A673 (cell line): Measurements from ENCODE around the gene DDX42. TPM values are rescaled to one million over a fixed set of nuclear protein-coding genes. Genes with fewer than 3 reads are reported as not detected.

ENCODE experiments used
- BruUV-seq: library from RNA; stranded (reverse); fragments of 400-500 nt; replicated peaks from 2 replicates; lab custom pipeline; 2021; lab: Mats Ljungman, UMichigan
- CTCF ChIA-PET: fragments of 300-600 bp; sonication (Branson Sonifier 250); formaldehyde crosslinking; loops from one replicate; lab custom pipeline; 2022; ENCODE audit warnings: antibody characterized with exemption; lab: Charles Lee
- POLR2A ChIA-PET: fragments of 300-600 bp; sonication (Branson Sonifier 250); formaldehyde crosslinking; loops from one replicate; lab custom pipeline; 2022; ENCODE audit warnings: antibody characterized with exemption; ENCODE audit not compliant: low non-redundant PET; lab: Charles Lee
- DNase-seq: peaks from one replicate; pipeline ENCODE4 v3.0.0-alpha.2; 2015; ENCODE audit warnings: low spot score
- H3K27ac ChIP-seq: fragments of 200-600 bp; sonication (generic); 2 replicates; pipeline ENCODE4 v1.5.1; 2016; ENCODE audit warnings: mixed run types, low read depth, mild to moderate bottlenecking, mixed read lengths, antibody characterized with exemption, low read length; ENCODE audit not compliant: poor library complexity, severe bottlenecking
- H3K27me3 ChIP-seq: fragments of 200-600 bp; sonication (generic); replicated peaks from 2 replicates; pipeline ENCODE4 v1.6.1; 2017; ENCODE audit warnings: mixed run types, low read depth, mild to moderate bottlenecking, mixed read lengths, antibody characterized with exemption, low read length; ENCODE audit not compliant: insufficient read depth, poor library complexity
- H3K36me3 ChIP-seq: fragments of 200-600 bp; sonication (generic); 2 replicates; pipeline ENCODE4 v1.6.1; 2016; ENCODE audit warnings: mixed run types, mild to moderate bottlenecking, mixed read lengths, antibody characterized with exemption, low read length; ENCODE audit not compliant: insufficient read depth, poor library complexity, severe bottlenecking
- H3K4me1 ChIP-seq: fragments of 200-600 bp; sonication (generic); 2 replicates; pipeline ENCODE4 v1.6.1; 2017; ENCODE audit warnings: mixed run types, mild to moderate bottlenecking, mixed read lengths, antibody characterized with exemption, low read length; ENCODE audit not compliant: insufficient read depth, poor library complexity, severe bottlenecking
- H3K4me3 ChIP-seq: fragments of 200-600 bp; sonication (generic); 2 replicates; pipeline ENCODE4 v1.5.1; 2016; ENCODE audit warnings: low read depth, mixed run types, mild to moderate bottlenecking, mixed read lengths, low read length; ENCODE audit not compliant: poor library complexity, severe bottlenecking
- H3K9me3 ChIP-seq: fragments of 200-600 bp; sonication (generic); 2 replicates; pipeline ENCODE4 v1.6.1; 2016; ENCODE audit warnings: mixed run types, low read depth, mild to moderate bottlenecking, mixed read lengths, antibody characterized with exemption, low read length; ENCODE audit not compliant: poor library complexity, severe bottlenecking
- EZH2 ChIP-seq: fragments of 200-600 bp; sonication (generic); IDR thresholded peaks from 2 replicates; pipeline ENCODE4 v1.6.1; 2017; ENCODE audit warnings: borderline replicate concordance, low read depth, mild to moderate bottlenecking, mixed read lengths, antibody characterized with exemption, low read length; ENCODE audit not compliant: poor library complexity, severe bottlenecking
- intact Hi-C: fragments of 100-400 bp; cut with micrococcal nuclease; formaldehyde crosslinking; loops from one replicate; pipeline ENCODE4 v1.10.0; 2022; ENCODE audit not compliant: unreplicated experiment
- total RNA-seq: library from RNA; stranded (reverse); gene quantifications from 2 replicates; pipeline ENCODE4 v1.2.3, GENCODE V29; 2021
- TF ChIP-seq, protein P1 (sequence below): fragments of 300-800, 200-600 bp; sonication (generic); conservative IDR thresholded peaks from 2 replicates; pipeline ENCODE4 v1.5.1; 2017; ENCODE audit warnings: low read depth, mild to moderate bottlenecking, antibody characterized with exemption, low read length, moderate library complexity, mixed read lengths

DDX42 gene
- total RNA-seq, 1 experiment from 2014 or later: 148 TPM

DNA sequence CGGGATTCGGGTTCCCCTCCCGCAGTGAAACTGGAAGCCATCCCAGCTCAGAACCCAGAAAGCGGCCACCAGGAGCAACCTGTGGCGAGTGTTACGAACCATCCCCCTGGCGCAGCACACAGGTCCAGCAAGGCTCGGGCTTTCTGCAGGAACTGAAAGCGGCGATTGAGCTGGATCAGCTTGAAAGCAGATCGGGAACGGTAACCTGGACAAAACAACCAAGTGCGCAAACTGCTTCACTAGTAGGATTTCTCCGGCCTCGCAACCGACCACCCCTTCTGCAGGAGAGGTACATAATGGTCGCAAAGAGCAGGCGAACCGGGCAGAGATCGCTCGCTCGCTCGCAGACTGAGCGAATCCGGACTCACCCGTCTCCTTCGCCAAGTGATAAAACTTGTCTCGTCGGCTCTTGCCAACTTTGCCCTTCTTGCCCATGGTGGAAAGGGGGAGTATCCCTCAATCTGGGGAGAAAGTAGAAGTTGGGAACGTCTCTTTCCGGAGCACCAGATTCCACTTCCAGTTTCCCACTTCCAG, 52.6 kb downstream of the DDX42 start:
- Histone ChIP-seq H3K27ac (peak overlapping the region; percentile 98), H3K4me3 (peak overlapping the region; percentile 85), H3K36me3 (peaks cover 72% of the 10 kb centered on the region), H3K9me3 (no peaks in the 10 kb centered on the region), H3K4me1 (peaks cover 12% of the 10 kb centered on the region), H3K27me3 (no peaks in the 10 kb centered on the region)
- ChIA-PET POLR2A (no interaction called here), CTCF (no interaction called here)
- DNase-seq: no peak
- BruUV-seq: TSS peak; percentile 67
- intact Hi-C loops: loop anchor here (1.0 kb wide), 2 partner anchors 16 to 53 kb away; partner anchors contain the start of genes CCDC47 and SMARCD2
- TF ChIP-seq EZH2: no peak
- TF ChIP-seq, protein P1, sequence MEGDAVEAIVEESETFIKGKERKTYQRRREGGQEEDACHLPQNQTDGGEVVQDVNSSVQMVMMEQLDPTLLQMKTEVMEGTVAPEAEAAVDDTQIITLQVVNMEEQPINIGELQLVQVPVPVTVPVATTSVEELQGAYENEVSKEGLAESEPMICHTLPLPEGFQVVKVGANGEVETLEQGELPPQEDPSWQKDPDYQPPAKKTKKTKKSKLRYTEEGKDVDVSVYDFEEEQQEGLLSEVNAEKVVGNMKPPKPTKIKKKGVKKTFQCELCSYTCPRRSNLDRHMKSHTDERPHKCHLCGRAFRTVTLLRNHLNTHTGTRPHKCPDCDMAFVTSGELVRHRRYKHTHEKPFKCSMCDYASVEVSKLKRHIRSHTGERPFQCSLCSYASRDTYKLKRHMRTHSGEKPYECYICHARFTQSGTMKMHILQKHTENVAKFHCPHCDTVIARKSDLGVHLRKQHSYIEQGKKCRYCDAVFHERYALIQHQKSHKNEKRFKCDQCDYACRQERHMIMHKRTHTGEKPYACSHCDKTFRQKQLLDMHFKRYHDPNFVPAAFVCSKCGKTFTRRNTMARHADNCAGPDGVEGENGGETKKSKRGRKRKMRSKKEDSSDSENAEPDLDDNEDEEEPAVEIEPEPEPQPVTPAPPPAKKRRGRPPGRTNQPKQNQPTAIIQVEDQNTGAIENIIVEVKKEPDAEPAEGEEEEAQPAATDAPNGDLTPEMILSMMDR: no peak

GRCh38 chr17:63827002-63827800, 53.2 kb downstream of the DDX42 start, which contains the start of the genes FTSJ3 and PSMC5:
FTSJ3 (minus strand) TSS chr17:63827663; CDS start chr17:63826902, 761 bp downstream.
PSMC5 (plus strand) TSS chr17:63827431; CDS start chr17:63827491, 60 bp downstream.
- Histone ChIP-seq H3K27ac (peak within 1 kb of the TSS; percentile 98), H3K9me3 (no peaks in the 10 kb centered on the region), H3K27me3 (no peaks in the 10 kb centered on the region), H3K4me1 (peaks cover 12% of the 10 kb centered on the region), H3K4me3 (peak within 1 kb of the TSS; percentile 85), H3K36me3 (peaks cover 72% of the 10 kb centered on the region)
- ChIA-PET POLR2A (interaction anchor here (0.6 kb wide), 2 partner anchors 9 to 15 kb away, joined by 3 to 4 read pairs; no protein-coding TSS in a partner anchor), CTCF (interaction anchor here (0.6 kb wide), 2 partner anchors 16 to 54 kb away, joined by 3 to 5 read pairs; partner anchors contain the start of gene CCDC47)
- no peak for TF ChIP-seq EZH2
- TF ChIP-seq, protein P1: peak; percentile 68
- intact Hi-C loops: loop anchor here (1.0 kb wide), 2 partner anchors 15 to 54 kb away; partner anchors contain the start of genes CCDC47 and SMARCD2
- no TSS peak for BruUV-seq
- peak; percentile 97 for DNase-seq

- Histone ChIP-seq H3K36me3 (peaks cover 72% of the 10 kb centered on the region), H3K9me3 (no peaks in the 10 kb centered on the region), H3K4me1 (peaks cover 12% of the 10 kb centered on the region), H3K4me3 (peak overlapping the region; percentile 85), H3K27me3 (no peaks in the 10 kb centered on the region), H3K27ac (peak overlapping the region; percentile 98)
- DNase-seq: no peak
- ChIA-PET CTCF (interaction anchor here (0.6 kb wide), 1 partner anchor 54 kb away, joined by 3 read pairs; the partner anchor contains the start of gene CCDC47), POLR2A (interaction anchor here (0.8 kb wide), 1 partner anchor 10 kb away, joined by 3 read pairs; no protein-coding TSS in a partner anchor)
- no TSS peak for BruUV-seq
- TF ChIP-seq, protein P1: no peak
- TF ChIP-seq EZH2: no peak
- intact Hi-C loops: loop anchor here (1.0 kb wide), 2 partner anchors 14 to 55 kb away; partner anchors contain the start of genes CCDC47 and SMARCD2
These were observed 53.8 kb downstream of the DDX42 start for GRCh38 chr17:63827801-63828221.
